A549 treated with Mapracorat at 1 μM for 4 hours (cell line): ENCODE results near the gene NEUROD4. TPM values are rescaled to one million over a fixed set of nuclear protein-coding genes. Genes with fewer than 3 reads are reported as not detected.

ENCODE experiments used
- total RNA-seq: library from RNA; stranded (reverse); fragments of 200-300 nt; extraction: Qiagen RNA extraction; gene quantifications from 5 replicates; pipeline ENCODE4 v1.2.3, GENCODE V29; 2022

Gene NEUROD4
- not detected in 5 replicates for total RNA-seq

DNA sequence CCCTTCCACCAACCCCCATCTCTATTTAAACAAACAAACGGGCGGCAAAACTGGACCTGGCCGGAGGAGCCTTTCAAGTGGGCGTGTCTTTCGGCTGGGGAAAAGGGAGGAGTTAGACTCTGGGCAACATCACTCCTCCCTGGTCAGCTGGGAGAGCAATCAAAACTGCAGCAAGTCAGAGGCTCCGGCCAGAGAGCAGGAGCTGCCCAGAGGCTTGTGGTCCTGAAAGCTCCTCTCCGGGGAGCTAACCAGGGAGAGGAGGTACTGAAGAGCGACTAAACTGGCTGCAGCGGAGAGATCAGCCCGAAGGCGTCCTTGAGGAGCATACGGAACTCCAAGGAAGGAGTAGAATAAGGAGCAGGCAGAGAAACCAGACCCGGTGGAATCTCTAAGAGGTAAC lies at the start of gene NEUROD4:
TSS of gene NEUROD4 (plus strand) at position 191 of the 400 bp plus-strand sequence. CDS start 6,466 bp downstream, outside the sequence.

DNA sequence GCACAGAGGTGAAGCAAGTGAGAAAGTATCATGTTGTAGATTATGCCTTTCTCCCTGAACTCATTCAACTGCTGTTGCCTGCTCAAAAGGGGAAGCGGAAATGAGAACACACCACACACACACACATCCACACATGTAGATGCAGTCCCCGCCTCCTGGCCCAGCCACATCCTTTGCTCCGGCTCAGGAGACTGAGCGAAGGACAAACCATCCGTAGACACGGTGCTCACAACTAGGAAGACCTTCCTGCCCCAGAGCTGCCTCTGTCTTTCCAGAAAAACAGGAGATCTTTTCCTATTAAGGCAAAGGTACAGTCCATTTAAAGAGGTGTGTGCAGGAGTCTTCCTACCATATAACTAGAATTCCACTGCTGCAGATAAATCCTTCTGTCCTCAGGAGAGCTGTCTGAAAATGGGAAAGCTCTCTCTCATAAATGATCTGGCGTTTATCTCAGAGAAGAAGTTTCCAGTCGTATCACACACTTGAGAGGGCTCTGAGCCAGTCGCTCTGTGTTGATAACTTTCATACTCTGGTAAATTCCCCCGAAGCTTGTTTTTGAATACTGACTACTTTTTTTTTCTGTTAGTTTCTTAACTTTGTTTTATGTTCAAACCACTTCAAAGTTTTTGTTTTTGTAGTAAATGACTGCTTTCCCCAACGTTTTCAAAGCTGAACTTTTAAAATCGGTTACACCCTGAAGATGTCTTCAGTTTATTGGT lies 35.0 kb upstream of the NEUROD4 start, which contains the start of gene TESPA1:
TSS of gene TESPA1 (minus strand) at position 105 of the 719 bp plus-strand sequence. CDS start 10,200 bp downstream, outside the sequence.

Other genes with a start within 250 kb of the NEUROD4 start
- not detected in 5 replicates for gene MUCL1, start 165.5 kb upstream of the NEUROD4 start, total RNA-seq
- not detected in 5 replicates for gene TESPA1, start 35.2 kb upstream of the NEUROD4 start, total RNA-seq
- not detected in 5 replicates for gene OR9K2, start 106.4 kb downstream of the NEUROD4 start, total RNA-seq
- not detected in 5 replicates for gene OR10A7, start 201.1 kb downstream of the NEUROD4 start, total RNA-seq
- not detected in 5 replicates for gene OR6C74, start 224.6 kb downstream of the NEUROD4 start, total RNA-seq